HG02798 (cell line): ENCODE measurements around the gene IL17RC.

Source experiments
- ATAC-seq: cut with Tn5 transposase; IDR thresholded peaks from one replicate; pipeline ENCODE4 v1.9.1; 2021; ENCODE audit warnings: mild to moderate bottlenecking; ENCODE audit not compliant: unreplicated experiment, poor library complexity

Gene IL17RC

DNA sequence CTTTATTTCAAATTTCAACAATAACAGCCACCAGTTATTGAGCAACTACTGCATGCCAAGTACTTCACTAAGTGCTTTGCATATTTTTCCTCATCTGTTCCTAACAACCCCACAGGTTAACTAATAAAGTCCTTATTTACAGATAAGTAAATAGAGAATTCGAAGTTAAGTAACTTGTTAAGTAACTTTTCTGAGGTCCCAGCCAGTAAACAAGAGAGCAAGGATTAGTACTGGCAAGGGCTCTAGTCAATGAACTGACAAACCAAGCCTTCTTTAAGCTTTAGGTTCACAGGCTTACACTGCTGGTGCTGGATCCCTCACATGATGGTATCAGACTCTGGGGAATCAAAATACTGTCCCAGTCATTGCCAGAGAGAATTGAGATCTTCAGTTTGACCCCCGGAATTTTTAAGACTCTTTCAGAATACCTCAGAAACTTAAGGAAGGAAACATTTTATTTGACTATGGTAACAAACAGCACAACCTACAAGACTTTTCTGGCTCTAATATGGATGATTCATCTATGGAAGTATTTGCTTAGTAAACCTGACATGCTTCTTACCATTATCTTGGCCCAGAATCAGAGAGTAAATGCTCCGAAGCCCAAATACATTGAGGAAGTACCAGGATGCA is 53.2 kb downstream of the IL17RC start:
- no peak for ATAC-seq

GRCh38 chr3:9976721-9977709 is 60.1 kb downstream of the IL17RC start:
- no peak for ATAC-seq

- ATAC-seq = no peak
Observed at GRCh38 chr3:9978710-9979305, 61.9 kb downstream of the IL17RC start.

- no peak for ATAC-seq
Observed at GRCh38 chr3:9980251-9980650, 63.4 kb downstream of the IL17RC start.
